ENCODE measurements around the gene FBXL7. TPM values are rescaled to one million over a fixed set of nuclear protein-coding genes. Genes with fewer than 3 reads are reported as not detected.

The FBXL7 gene
- total and polyA plus RNA-seq, 2 donors (not counting 3 experiments of a cell fraction or from before 2014, with no cell fraction given), result 23.5 to 32.2 TPM

- dilution Hi-C loops (cut with MboI; ENCODE audit: extremely low pct_ligation_motif_present, low sequenced_read_pairs) (no loop called here), intact Hi-C loops (cut with micrococcal nuclease) (loop anchor here (5.0 kb wide), 1 partner anchor 304 kb away; the partner anchor contains the start of gene FBXL7)
- Histone ChIP-seq H3K27me3 (ENCODE audit: control insufficient read depth in 2 of 2, insufficient read depth in 2 of 2, low read length in 2 of 2) (no peaks in the 10 kb centered on the region), H3K4me2 (ENCODE audit: insufficient read depth, low read length) (no peak overlapping the region), H3K9me3 (replicated peaks; ENCODE audit: control insufficient read depth, insufficient read depth, low read length) (no peaks in the 10 kb centered on the region), H3K9ac (replicated peaks; ENCODE audit: extremely low read depth, insufficient read depth, low read length) (no peak overlapping the region), H3K36me3 (ENCODE audit: control insufficient read depth in 2 of 2, extremely low read depth in 1 of 2, insufficient read depth in 2 of 2, low read length in 2 of 2) (no peaks in the 10 kb centered on the region), H3K9me1 (replicated peaks; ENCODE audit: control insufficient read depth, extremely low read depth, insufficient read depth, low read length) (no peaks in the 10 kb centered on the region), H4K20me1 (replicated peaks; ENCODE audit: control insufficient read depth, extremely low read depth, insufficient read depth, low read length) (no peaks in the 10 kb centered on the region), H2AFZ (ENCODE audit: low read depth, low read length) (no peak overlapping the region), H3K4me1 (ENCODE audit: control insufficient read depth, extremely low read depth, insufficient read depth, low read length) (peaks cover 15% of the 10 kb centered on the region), H3K79me2 (ENCODE audit: control insufficient read depth, insufficient read depth, low read length) (no peaks in the 10 kb centered on the region), H3K27ac (ENCODE audit: insufficient read depth, low read depth, low read length) (no peak overlapping the region), H3K4me3 (replicated peaks in 1 of 3; ENCODE audit: insufficient read depth in 1 of 3, low read depth in 1 of 3, low read length in 3 of 3) (no peak overlapping the region)
- DNase-seq (ENCODE audit: low read depth, low spot score), result no peak
- POLR2A ChIA-PET, result no interaction called here
- no TSS peak for BruUV-seq (replicated peaks)
- TF ChIP-seq, protein P1, sequence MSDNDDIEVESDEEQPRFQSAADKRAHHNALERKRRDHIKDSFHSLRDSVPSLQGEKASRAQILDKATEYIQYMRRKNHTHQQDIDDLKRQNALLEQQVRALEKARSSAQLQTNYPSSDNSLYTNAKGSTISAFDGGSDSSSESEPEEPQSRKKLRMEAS (IDR thresholded peaks at IDR 0.05; ENCODE audit: insufficient read depth, insufficient read length), result no peak
- no peak for TF ChIP-seq POLR2AphosphoS5 (IDR thresholded peaks at IDR 0.05; ENCODE audit: insufficient read depth, low read depth, low read length)
- no peak for TF ChIP-seq FOS (IDR thresholded peaks at IDR 0.05; ENCODE audit: borderline replicate concordance, insufficient read depth, low read length)
- no peak for TF ChIP-seq JUN (IDR thresholded peaks at IDR 0.05; ENCODE audit: borderline replicate concordance, insufficient read depth, insufficient read length, low read depth)
- no peak for TF ChIP-seq POLR2A (IDR thresholded peaks at IDR 0.05; ENCODE audit: low read depth, low read length)
- TF ChIP-seq MYC (IDR thresholded peaks at IDR 0.05; ENCODE audit: low read depth, low read length), result no peak
- no peak for TF ChIP-seq CTCF (IDR thresholded peaks at IDR 0.05; ENCODE audit: extremely low read depth in 1 of 2, insufficient read depth in 1 of 2, low read depth in 1 of 2, low read length in 2 of 2)
- no peak for TF ChIP-seq EZH2 (IDR thresholded peaks at IDR 0.05; ENCODE audit: borderline replicate concordance, low read depth, low read length, severe bottlenecking)
- TF ChIP-seq GATA2 (IDR thresholded peaks at IDR 0.05; ENCODE audit: insufficient read depth, insufficient read length, low read depth, low read length), result no peak
- CTCF ChIA-PET, result interaction anchor here (3.0 to 4.2 kb wide), 2 partner anchors 16 to 188 kb away, joined by 58 to 79 read pairs; no protein-coding TSS in a partner anchor
- no peak for FAIRE-seq
Observed at GRCh38 chr5:15806613-15807012, 306.6 kb downstream of the FBXL7 start.

Measured in endothelial cell of umbilical vein (primary cell).